Panc1 (cell line): ENCODE measurements around the gene SORD.

ENCODE experiments used
- CTCF ChIP-seq: fragments of 450-650 bp; IDR thresholded peaks from 2 replicates; pipeline ENCODE4 v1.5.1; 2017; ENCODE audit warnings: mild to moderate bottlenecking
- SIN3A ChIP-seq: IDR thresholded peaks from 2 replicates; pipeline ENCODE4 v1.6.1; 2012; ENCODE audit warnings: low read depth, mild to moderate bottlenecking, low read length, moderate library complexity, borderline replicate concordance; ENCODE audit not compliant: insufficient read depth

- no peak for TF ChIP-seq CTCF
- TF ChIP-seq SIN3A = no peak
Observed at GRCh38 chr15:45091576-45091975, 68.6 kb downstream of the SORD start.
